Heart left ventricle (tissue), 16 donors: Measurements from ENCODE around the gene SEC14L2. TPM values are rescaled to one million over a fixed set of nuclear protein-coding genes. Genes with fewer than 3 reads are reported as not detected.
"Not testable (repeated sequence)": the region's sequence is repeated elsewhere in the genome, so short reads cannot be mapped to it uniquely, and the experiment has no call there.

ENCODE experiments used
- ATAC-seq, 4 donors: fragments of 200-7000 bp; cut with Tn5 transposase; one replicate each; pipeline ENCODE4 v1.9.1; 2020 to 2022; ENCODE audit warnings: moderate library complexity in 4 of 4, mild to moderate bottlenecking in 3 of 4, moderate number of reproducible peaks in 1 of 4
- DNase-seq, 5 donors: peaks; one replicate each; pipeline ENCODE4 v3.0.0-alpha.2; 2020
- H3K27ac ChIP-seq, 12 donors: fragments of 200-600 bp; sonication (generic) in 4 of 12; one replicate each; pipeline versions ENCODE4 v1.5.0 to v1.8.0; 2016 to 2022; ENCODE audit warnings: mild to moderate bottlenecking in 2 of 12
- H3K27me3 ChIP-seq, 9 donors: fragments of 200-600 bp; sonication (generic) in 2 of 9; one replicate each; pipeline versions ENCODE4 v1.5.1 to v1.8.0; 2016 to 2022; ENCODE audit warnings: mild to moderate bottlenecking in 3 of 9
- H3K36me3 ChIP-seq, 9 donors: fragments of 200-600 bp; sonication (generic) in 2 of 9; one replicate each; pipeline versions ENCODE4 v1.5.0 to v1.8.0; 2018 to 2022; ENCODE audit warnings: mild to moderate bottlenecking in 2 of 9
- H3K4me1 ChIP-seq, 12 donors: fragments of 200-600 bp; sonication (generic) in 4 of 12; one replicate each; pipeline versions ENCODE4 v1.5.0 to v1.8.0; 2016 to 2022; ENCODE audit warnings: mild to moderate bottlenecking in 3 of 12
- H3K4me3 ChIP-seq, 12 donors: fragments of 200-600 bp; sonication (generic) in 4 of 12; one replicate each; pipeline versions ENCODE4 v1.5.0 to v1.8.0; 2017 to 2022; ENCODE audit warnings: mild to moderate bottlenecking in 9 of 12, moderate library complexity in 4 of 12
- H3K9me3 ChIP-seq, 12 donors: fragments of 200-600 bp; sonication (generic) in 4 of 12; one replicate each; pipeline versions ENCODE4 v1.5.0 to v1.8.0; 2016 to 2022; ENCODE audit warnings: mild to moderate bottlenecking in 1 of 12
- CTCF ChIP-seq, 12 donors: fragments of 200-600 bp; sonication (generic) in 4 of 12; IDR thresholded peaks; one replicate each; pipeline versions ENCODE4 v1.5.0 to v1.8.0; 2018 to 2022; ENCODE audit warnings: antibody characterized with exemption in 12 of 12, mild to moderate bottlenecking in 5 of 12
- POLR2A ChIP-seq, 2 donors: fragments of 450-650 bp; IDR thresholded peaks; one replicate each; pipeline ENCODE4 v1.6.1; 2017; ENCODE audit warnings: antibody characterized with exemption in 2 of 2, mild to moderate bottlenecking in 2 of 2, moderate library complexity in 2 of 2
- WGBS, 4 donors: extraction: QIAGEN DNeasy Blood & Tissue Kit in 2 of 4; methylation state at CpG; one replicate each; pipeline versions ENCODE4 v1.1.5 to v1.1.7; 2013 to 2018; 5-methylcytosine and 5-hydroxymethylcytosine counted together
- intact Hi-C, 10 donors: fragments of 100-400 bp; cut with DNase I; formaldehyde crosslinking; loops; one replicate each; pipeline versions ENCODE4 v1.11.1 to v1.14.2; 2022
- polyA plus RNA-seq, 2 donors: library from polyadenylated mRNA; stranded (reverse); fragments of 200-250 nt; gene quantifications; one replicate each; pipeline ENCODE4 v1.2.3, GENCODE V29; 2013
- total RNA-seq, 9 donors: library from RNA; depleted of rRNA in 2 of 9; stranded (reverse); fragments of >200 nt in 2 of 9; fragmentation: NEBNext Ultra II Directional in 3 of 9; extraction: Animal tissue kit (Norgen Biotek cat#: 25700) in 3 of 9; gene quantifications; one replicate each; pipeline versions ENCODE4 v1.1.0 to v1.2.4, GENCODE V29; 2016 to 2023
- donor health status: ischemic (EF 13 %, LVEDD 7.1; RV severe dilation, severe dysfunction).
- donor health status: healthy with polysubstance abuse.
- donor health status: DM: no; HTN: yes; CAD: no.
- donor health status: DM: no; HTN: no; CAD: no.
- donor health status: ischemic (EF 25% LVEDD 6.9; RV normal size, moderate dysfunction).
- donor health status: ischemic (EF 25% LVEDD 5.7; RV mildly dilated, moderate dysfunction).
- donor health status: healthy.
- donor health status: DM: yes; HTN: yes; CAD: no.
- donor health status: ischemic (EF 35%, LVEDD 5.7; RV mildly dilated, moderate dysfunction).
- donor health status: nonischemic (EF 11% LVEDD 7.7; RV severe dilation, severe dysfunction).
- donor health status: DM: yes; HTN: yes; CAD: no.
- donor health status: PGD.
- donor health status: ischemic (EF 29% LVEDD 5.4; RV normal size, mild dysfunction).
- donor health status: nonischemic (EF 23%, LVEDD 6.1; RV moderate dilation, normal function).

SEC14L2 gene
- total and polyA plus RNA-seq, 11 donors = 0.30 to 11.2 (median 1.6) TPM

- peaks cover 0 to 12% (median 0%) of the 10 kb centered on the region in 12 donors for H3K4me1 ChIP-seq
- DNase-seq (no peak), ATAC-seq (peak in 3 of 4 donors; percentile 32 to 58 (median 49))
- H3K4me3 ChIP-seq = no peak overlapping the region
- intact Hi-C loops = loop anchor here in 2 of 10 donors (10.0 kb wide), 1 partner anchor 310 kb away; no protein-coding TSS in a partner anchor
- H3K36me3 ChIP-seq = no peaks in the 10 kb centered on the region
- TF ChIP-seq POLR2A (IDR thresholded peaks at IDR 0.05) = no peak
- peak; percentile 48 to 77 (median 62) for TF ChIP-seq CTCF (IDR thresholded peaks at IDR 0.05)
- no peak overlapping the region for H3K27ac ChIP-seq
- no peaks in the 10 kb centered on the region for H3K9me3 ChIP-seq
- 13 to 27% (median 25%) methylated on average over 9 to 11 of the region's 11 CpGs for WGBS, 4 donors
- peaks cover 0 to 36% (median 0%) of the 10 kb centered on the region in 9 donors for H3K27me3 ChIP-seq
These were observed 48.0 kb downstream of the SEC14L2 start for GRCh38 chr22:30444632-30445437.

GRCh38 chr22:30445438-30446145 is 48.8 kb downstream of the SEC14L2 start:
- TF ChIP-seq POLR2A (IDR thresholded peaks at IDR 0.05) (no peak), CTCF (IDR thresholded peaks at IDR 0.05) (peak in 2 of 12 donors; percentile 7 to 15)
- no peak overlapping the region for H3K27ac ChIP-seq
- peaks cover 0 to 12% (median 0%) of the 10 kb centered on the region in 12 donors for H3K4me1 ChIP-seq
- intact Hi-C loops = loop anchor here in 2 of 10 donors (10.0 kb wide), 1 partner anchor 309 kb away; no protein-coding TSS in a partner anchor
- H3K27me3 ChIP-seq = peaks cover 0 to 30% (median 0%) of the 10 kb centered on the region in 9 donors
- no peaks in the 10 kb centered on the region for H3K36me3 ChIP-seq
- WGBS, 4 donors = 46 to 54% (median 50%) methylated on average over 5 of the region's 5 CpGs
- H3K9me3 ChIP-seq = no peaks in the 10 kb centered on the region
- no peak overlapping the region for H3K4me3 ChIP-seq
- DNase-seq (no peak), ATAC-seq (no peak)

GRCh38 chr22:30447656-30448055 is 50.8 kb downstream of the SEC14L2 start:
- Histone ChIP-seq H3K36me3 (no peaks in the 10 kb centered on the region), H3K4me3 (no peak overlapping the region), H3K9me3 (no peaks in the 10 kb centered on the region), H3K27me3 (peaks cover 0 to 32% (median 0%) of the 10 kb centered on the region in 9 donors), H3K27ac (no peak overlapping the region), H3K4me1 (peaks cover 0 to 4% (median 0%) of the 10 kb centered on the region in 12 donors)
- WGBS, 4 donors = 82 to 98% (median 93%) methylated on average over 3 of the region's 3 CpGs
- ATAC-seq (no peak), DNase-seq (peak in 1 of 5 donors; percentile 9)
- TF ChIP-seq CTCF (IDR thresholded peaks at IDR 0.05) (no peak), POLR2A (IDR thresholded peaks at IDR 0.05) (no peak)
- intact Hi-C loops = loop anchor here in 2 of 10 donors (10.0 kb wide), 1 partner anchor 307 kb away; no protein-coding TSS in a partner anchor

GRCh38 chr22:30451488-30451887 is 54.7 kb downstream of the SEC14L2 start:
- DNase-seq, intact Hi-C loops, H3K4me3 ChIP-seq, H3K36me3 ChIP-seq, H3K4me1 ChIP-seq, H3K27ac ChIP-seq, H3K9me3 ChIP-seq, ATAC-seq: not testable (repeated sequence)
- peaks cover 0 to 30% (median 0%) of the 10 kb centered on the region in 9 donors for H3K27me3 ChIP-seq
- WGBS, 4 donors = 23 to 37% (median 32%) methylated on average over 8 to 9 of the region's 9 CpGs
